Measurements from ENCODE around the gene MYADML2.

GRCh38 chr17:81968396-81968745 is 21.3 kb upstream of the MYADML2 start:
- TF ChIP-seq CTCF (conservative IDR thresholded peaks at IDR 0.05; ENCODE audit: low read length) (no peak), EZH2phosphoT487 (IDR thresholded peaks at IDR 0.05; ENCODE audit: borderline replicate concordance, low read depth, low read length) (no peak)
